Measurements from ENCODE around the gene PRKCB.
A peak's percentile ranks its signal among the peaks of the same experiment; 100 is the strongest.

PRKCB gene

GRCh38 chr16:23867566-23867965 lies 31.8 kb downstream of the PRKCB start:
- DNase-seq, result no peak

- DNase-seq, result no peak
Measured at GRCh38 chr16:23868136-23868535, 32.4 kb downstream of the PRKCB start.

GRCh38 chr16:23869052-23869451 lies 33.3 kb downstream of the PRKCB start:
- peak; percentile 49 for DNase-seq

- no peak for DNase-seq
Measured at GRCh38 chr16:23871924-23872323, 36.1 kb downstream of the PRKCB start.

GRCh38 chr16:23874613-23875294 lies 39.0 kb downstream of the PRKCB start:
- no peak for DNase-seq

- DNase-seq, result no peak
Measured at GRCh38 chr16:23876256-23876896, 40.6 kb downstream of the PRKCB start.

- no peak for DNase-seq
Measured at GRCh38 chr16:23877107-23878070, 41.6 kb downstream of the PRKCB start.

- DNase-seq, result no peak
Measured at GRCh38 chr16:23879735-23880373, 44.1 kb downstream of the PRKCB start.

GRCh38 chr16:23889189-23889588 lies 53.4 kb downstream of the PRKCB start:
- no peak for DNase-seq

- no peak for DNase-seq
Measured at GRCh38 chr16:23893986-23894385, 58.2 kb downstream of the PRKCB start.

GRCh38 chr16:23895052-23895451 lies 59.3 kb downstream of the PRKCB start:
- DNase-seq, result no peak

- DNase-seq, result no peak
Measured at GRCh38 chr16:23896832-23897821, 61.3 kb downstream of the PRKCB start.

GRCh38 chr16:23898682-23899430 lies 63.1 kb downstream of the PRKCB start:
- DNase-seq, result no peak

- DNase-seq, result no peak
Measured at GRCh38 chr16:23899869-23900268, 64.1 kb downstream of the PRKCB start.

GRCh38 chr16:23900480-23901177 lies 64.8 kb downstream of the PRKCB start:
- DNase-seq, result no peak

GRCh38 chr16:23901178-23902033 lies 65.6 kb downstream of the PRKCB start:
- DNase-seq, result no peak

- DNase-seq, result no peak
Measured at GRCh38 chr16:23902034-23902747, 66.4 kb downstream of the PRKCB start.

GRCh38 chr16:23902748-23903414 lies 67.1 kb downstream of the PRKCB start:
- no peak for DNase-seq
